Lung microvascular endothelial cell (primary cell): ENCODE results near the gene YAP1. TPM values are rescaled to one million over a fixed set of nuclear protein-coding genes. Genes with fewer than 3 reads are reported as not detected.
A peak's percentile ranks its signal among the peaks of the same experiment; 100 is the strongest.

Source experiments
- DNase-seq, 2 donors: peaks; one replicate each; pipeline versions ENCODE4 v3.0.0 to v3.0.0-alpha.2; 2010; ENCODE audit warnings: low read depth in 2 of 2
- total RNA-seq: library from RNA; depleted of rRNA; stranded (reverse); fragments of >200 nt; gene quantifications from 2 replicates; pipeline ENCODE4 v1.2.1, GENCODE V29; 2014

Gene YAP1
- total RNA-seq, 1 donor from 2014 or later, result 94.6 TPM

- DNase-seq, result no peak
Observed at GRCh38 chr11:102272047-102272824, 162.0 kb downstream of the YAP1 start.

DNA sequence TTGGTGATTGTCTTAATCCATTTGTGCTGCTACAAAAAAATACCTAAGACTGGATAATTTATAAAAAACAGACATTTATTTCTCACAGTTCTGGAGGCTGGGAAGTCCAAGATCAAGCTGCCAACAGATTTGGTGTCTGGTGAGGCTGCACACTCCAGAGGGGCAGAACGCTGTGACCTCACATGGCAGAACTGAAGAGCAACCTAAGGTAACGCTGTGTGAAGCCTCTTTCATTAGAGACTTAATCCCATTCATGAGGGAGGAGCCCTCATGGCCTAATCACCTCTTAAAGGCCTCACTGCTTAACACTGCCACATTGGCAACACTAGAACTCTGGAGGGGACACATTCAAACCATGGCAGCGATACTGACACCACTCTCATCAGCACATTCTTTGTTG is 164.4 kb downstream of the YAP1 start:
- no peak for DNase-seq

DNA sequence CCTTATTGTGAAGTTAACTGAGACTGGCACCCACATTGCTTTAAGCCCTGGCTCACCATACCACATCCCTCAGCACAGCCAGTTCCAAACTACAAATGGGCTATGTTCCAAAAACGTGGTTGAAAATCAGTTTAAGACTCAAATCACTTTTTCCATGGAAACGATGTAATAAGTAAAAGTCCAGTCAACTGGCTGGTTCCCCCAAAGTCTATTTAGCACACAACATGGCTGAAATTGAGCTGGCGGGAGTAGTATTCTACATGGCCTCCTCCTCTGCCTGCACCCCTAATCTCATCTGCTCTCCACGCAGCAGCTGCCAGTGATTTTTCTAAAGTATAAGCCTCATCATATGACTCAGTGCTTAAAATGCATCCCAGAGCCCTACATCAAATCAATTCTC is 166.1 kb downstream of the YAP1 start:
- peak in 1 of 2 donors; percentile 55 for DNase-seq

GRCh38 chr11:102276783-102277182 is 166.5 kb downstream of the YAP1 start:
- peak; percentile 30 to 53 for DNase-seq

GRCh38 chr11:102279641-102280170 is 169.5 kb downstream of the YAP1 start:
- DNase-seq, result peak; percentile 36 to 63

DNA sequence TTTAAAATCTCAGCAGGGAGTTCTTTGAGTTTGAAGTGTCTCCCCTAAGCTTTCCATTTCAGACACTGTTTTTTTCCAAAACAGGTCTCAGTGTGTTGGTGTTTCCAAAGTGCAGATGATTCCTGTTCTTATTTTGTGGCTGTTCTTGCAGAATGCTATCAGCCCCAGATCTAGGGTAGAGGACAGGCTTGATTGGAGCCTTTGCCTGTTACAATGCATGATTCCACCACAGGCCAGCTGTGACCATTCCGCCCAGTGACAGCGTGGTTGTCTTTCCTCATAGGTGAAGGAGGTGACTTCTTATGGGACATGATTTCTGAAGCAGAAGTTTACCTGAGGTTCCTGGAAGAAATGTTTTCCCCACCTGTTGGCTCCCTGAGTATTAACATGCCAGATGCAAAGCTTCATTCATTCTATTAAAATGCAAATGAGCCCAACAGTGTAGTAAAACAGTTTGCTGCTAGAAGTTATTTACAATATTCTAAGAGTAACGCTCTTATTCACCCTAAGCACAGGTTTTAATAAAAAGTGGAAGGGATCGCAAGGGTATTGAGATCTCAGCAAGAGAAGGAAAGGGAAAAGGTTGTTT is 170.1 kb downstream of the YAP1 start:
- no peak for DNase-seq

Other genes starting within 250 kb of the YAP1 start
- 0.40 and 0.65 TPM in 2 replicates for gene CEP126, start 195.4 kb upstream of the YAP1 start, total RNA-seq
- gene ANGPTL5, start 193.9 kb upstream of the YAP1 start, total RNA-seq, result not detected in 2 replicates
- gene CFAP300, start 63.0 kb upstream of the YAP1 start, total RNA-seq, result not detected in 2 replicates
- gene BIRC3, start 207.0 kb downstream of the YAP1 start, total RNA-seq, result 1.5 and 3.0 TPM in 2 replicates
- gene BIRC2, start 236.8 kb downstream of the YAP1 start, total RNA-seq, result 38.4 and 44.4 TPM in 2 replicates